GM20000 (cell line): ENCODE results near the gene SIGLEC6.

Experiments
- DNase-seq: peaks from one replicate; pipeline ENCODE4 v3.0.0; 2012; ENCODE audit warnings: low spot score
- CTCF ChIP-seq: IDR thresholded peaks from 2 replicates; pipeline ENCODE4 v1.5.1; 2012; ENCODE audit warnings: mild to moderate bottlenecking, control low read depth; ENCODE audit errors: extremely low read depth, missing control alignments

The SIGLEC6 gene

GRCh38 chr19:51568456-51568855 lies 37.0 kb upstream of the SIGLEC6 start:
- no peak for DNase-seq
- no peak for TF ChIP-seq CTCF

DNA sequence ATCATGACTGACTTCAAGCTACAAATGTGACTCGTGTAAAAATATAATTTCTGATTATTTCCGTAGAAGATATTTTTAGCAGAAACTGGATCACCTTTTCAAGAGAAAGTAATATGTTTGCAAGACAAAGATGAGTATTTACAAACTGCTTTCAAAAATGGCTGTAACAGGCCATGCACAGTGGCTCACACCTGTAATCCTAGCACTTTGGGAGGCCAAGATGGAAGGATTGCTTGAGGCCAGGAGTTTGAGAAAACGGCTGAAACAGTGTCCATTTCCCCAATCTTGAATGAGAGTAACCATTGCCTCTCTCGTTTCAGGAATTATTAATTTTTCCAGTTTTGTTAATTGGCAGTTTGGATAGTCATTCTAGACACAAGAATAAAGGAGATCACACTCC lies 36.1 kb upstream of the SIGLEC6 start:
- no peak for TF ChIP-seq CTCF
- DNase-seq: no peak

DNA sequence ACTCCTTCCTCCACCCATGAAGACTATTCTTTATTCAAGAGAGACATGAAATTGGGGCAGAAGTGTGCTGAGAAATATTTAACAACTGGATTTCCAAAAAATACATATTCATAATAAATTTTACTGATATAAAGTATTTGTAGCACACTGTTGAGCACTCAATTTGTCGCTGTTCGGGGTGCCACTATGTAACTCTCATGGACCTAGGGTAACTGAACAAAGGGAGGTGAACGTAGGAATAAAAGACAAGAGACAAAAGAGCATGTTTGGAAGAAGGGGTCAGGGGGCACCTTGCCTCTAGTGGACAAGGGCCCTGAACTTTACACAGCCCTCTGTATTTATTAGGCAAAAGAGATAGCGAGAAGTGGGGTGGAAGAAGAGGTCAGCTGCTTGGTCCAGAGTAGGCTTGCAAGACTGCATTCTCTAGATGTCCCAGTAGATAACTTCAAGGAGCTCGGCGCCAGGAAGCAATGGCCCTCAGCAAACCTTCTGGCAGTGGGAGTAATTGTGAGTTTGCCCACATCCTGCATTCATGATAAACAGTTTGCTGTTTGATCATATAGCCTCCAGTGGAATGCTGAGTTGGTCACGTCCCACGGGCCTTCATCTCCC lies 35.1 kb upstream of the SIGLEC6 start:
- no peak for DNase-seq
- TF ChIP-seq CTCF: no peak

DNA sequence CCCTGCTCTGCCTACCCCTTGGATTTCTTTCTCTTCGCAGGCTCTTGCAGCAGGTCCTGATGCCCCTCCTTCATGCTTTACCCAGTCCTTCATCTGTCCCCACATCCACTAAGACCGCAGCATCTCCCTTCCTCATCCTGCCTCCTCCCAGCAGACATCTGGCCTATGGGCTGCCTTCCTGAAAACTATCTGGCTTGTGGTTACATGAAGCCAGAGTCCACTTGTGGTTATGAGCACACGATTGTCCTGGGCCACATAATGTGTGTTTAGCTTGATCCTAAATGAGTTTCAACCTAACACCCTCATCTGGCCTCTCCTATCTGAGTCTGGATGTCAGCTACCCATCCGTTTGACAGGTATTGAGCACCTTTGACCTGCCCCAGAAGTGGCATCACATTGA lies 34.1 kb upstream of the SIGLEC6 start:
- TF ChIP-seq CTCF: no peak
- DNase-seq: no peak

DNA sequence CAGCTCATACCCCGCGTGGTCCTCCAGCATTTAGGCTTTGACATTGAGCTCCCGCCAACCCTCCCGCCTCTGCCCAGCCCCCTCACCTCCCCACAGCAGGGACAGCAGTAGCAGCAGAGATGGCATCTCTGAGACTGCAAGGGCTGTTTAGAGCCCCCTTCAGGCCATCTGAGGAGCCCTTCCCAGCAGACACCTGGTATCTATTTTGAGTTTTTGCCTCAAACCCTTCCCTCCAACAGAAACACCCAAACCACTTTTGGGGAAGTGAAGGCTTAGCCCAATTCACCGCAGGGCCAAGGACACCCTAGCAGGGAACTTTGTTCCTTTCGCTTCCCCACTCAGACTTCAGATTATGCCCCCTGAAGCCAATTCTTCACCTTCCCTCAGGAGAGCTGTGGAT lies 33.3 kb upstream of the SIGLEC6 start:
- peak; percentile 43 for TF ChIP-seq CTCF
- peak; percentile 40 for DNase-seq

DNA sequence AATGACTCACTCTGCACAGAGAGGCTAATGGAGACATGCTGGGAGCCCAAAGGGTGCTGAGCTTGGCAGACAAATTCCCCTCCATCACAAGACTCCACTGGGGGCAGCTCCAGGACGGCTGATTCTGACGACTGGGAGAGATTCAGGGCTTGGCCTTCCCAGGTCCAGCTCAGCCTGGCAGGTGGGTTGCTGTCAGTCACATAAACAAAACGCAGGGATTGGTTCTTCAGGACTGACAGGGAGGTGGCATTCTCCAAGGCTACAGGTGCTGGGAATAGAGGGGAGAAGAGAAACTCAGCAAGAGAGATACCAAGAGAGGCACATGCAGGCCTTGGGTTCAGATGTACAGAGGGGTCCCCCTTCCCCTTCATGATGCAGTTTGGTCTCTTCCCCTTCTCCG lies 28.9 kb upstream of the SIGLEC6 start:
- no peak for TF ChIP-seq CTCF
- DNase-seq: no peak

DNA sequence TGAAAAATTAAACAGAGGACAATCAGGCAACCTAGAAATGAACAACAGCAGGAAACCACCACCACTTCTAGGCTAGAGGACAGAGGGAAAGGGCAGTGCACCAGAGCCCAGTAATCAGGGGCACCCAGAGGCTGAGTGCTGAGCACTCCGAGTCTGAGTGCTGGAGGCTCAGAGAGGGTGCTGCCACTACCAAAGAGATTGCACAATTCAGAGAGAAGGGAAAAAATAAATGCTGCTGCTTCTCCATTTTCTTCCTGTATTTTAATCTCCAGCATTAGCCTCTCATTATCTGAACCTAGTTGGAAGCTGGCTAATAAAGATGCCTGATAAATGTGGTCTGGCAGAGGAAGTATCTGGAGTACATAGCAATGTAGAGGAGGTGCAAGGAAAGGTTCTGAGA lies 27.8 kb upstream of the SIGLEC6 start:
- no peak for DNase-seq
- no peak for TF ChIP-seq CTCF
